Putamen (tissue), 1 donor: ENCODE results near the gene ZNF316.
"Not testable (repeated sequence)": the region's sequence is repeated elsewhere in the genome, so short reads cannot be mapped to it uniquely, and the experiment has no call there.

ENCODE experiments used
- DNase-seq: peaks from one replicate; pipeline ENCODE4 v3.0.0-alpha.2; 2016; ENCODE audit warnings: low spot score

The ZNF316 gene

DNA sequence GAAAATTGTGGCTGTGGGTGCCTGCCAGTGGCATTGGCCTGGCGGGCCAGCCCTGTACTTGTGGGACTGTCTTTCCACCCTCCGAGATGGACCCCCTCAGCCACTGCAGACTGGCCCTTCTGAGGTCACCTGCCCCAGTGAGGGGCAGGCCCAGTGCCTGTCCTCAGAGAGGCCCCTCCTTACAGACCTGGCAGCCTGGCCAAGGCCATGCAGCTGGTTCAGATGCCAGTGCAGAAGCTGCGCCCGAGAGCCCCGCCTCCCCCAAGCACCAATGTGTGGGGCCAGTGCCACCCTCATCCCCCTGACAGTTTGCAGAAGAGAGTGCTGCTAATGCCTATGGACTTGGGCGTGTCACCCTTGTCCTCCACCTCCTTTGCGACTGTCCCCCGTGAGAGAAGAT lies 10.0 kb downstream of the ZNF316 start:
- no peak for DNase-seq

GRCh38 chr7:6647541-6647940 lies 10.4 kb downstream of the ZNF316 start:
- DNase-seq, result no peak

DNA sequence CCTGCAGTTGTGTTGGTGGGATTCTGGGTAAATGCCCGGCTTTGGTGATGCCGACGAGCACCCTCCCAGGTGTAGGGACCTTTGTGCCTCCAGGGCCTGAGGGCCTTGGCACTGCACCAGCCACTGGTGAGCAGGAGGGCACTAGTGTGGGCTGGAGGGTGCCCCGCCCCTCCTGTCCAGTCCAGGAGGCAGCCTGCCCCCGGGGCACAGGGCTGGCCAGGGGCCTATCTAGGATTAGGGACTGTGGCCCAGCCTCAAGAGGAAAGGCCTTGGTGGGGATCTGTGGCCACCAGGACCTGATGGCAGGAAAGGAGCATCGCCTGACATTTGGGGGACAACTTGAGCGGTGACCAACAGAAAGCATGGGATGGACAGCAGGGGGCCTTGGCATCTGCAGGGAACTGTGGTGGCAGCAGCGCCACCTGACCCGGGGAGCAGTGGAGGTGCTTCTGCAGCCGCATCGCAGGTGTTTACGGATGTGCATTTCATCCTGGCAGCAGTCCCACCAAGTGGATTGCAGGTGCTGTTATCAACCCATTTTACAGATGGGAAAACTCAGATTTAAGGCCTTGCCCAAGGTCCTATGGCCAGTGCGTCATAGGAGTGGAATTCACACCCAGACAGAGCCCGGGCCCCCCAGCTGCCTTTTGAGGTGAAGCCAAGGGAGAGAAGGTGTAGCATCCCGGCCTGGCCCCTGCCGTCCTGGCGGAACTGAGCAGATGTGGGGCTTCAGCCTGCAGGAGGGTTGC lies 11.1 kb downstream of the ZNF316 start:
- no peak for DNase-seq

- no peak for DNase-seq
Measured at GRCh38 chr7:6648815-6649104, 11.6 kb downstream of the ZNF316 start.

- no peak for DNase-seq
Measured at GRCh38 chr7:6649241-6649961, 12.3 kb downstream of the ZNF316 start.

- no peak for DNase-seq
Measured at GRCh38 chr7:6650086-6650485, 13.0 kb downstream of the ZNF316 start.

DNA sequence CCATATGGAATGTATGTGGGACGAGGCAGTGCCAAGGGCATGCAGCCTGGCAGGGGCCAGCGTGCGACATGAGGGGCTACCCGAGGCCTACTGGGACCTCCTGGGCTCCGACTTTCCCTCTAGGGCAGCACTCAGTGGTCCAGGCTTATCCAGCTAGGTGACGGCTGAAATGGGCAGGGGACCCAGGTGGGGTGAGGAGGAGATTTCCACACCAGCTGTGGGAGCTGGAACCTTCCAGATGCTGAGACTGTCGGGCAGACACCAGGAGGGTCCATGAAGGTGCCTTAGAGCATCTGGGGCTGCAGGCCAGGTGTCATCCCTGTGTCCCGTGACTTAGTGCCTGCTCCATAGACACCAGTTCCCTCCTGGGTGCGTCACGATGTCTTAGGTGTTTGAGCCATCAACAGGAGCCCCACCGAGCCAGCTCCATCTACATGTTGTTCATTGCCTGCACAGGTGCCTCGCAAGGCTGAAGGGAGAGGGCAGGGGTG lies 13.4 kb downstream of the ZNF316 start:
- DNase-seq, result no peak

GRCh38 chr7:6651851-6652445 lies 14.8 kb downstream of the ZNF316 start:
- DNase-seq, result no peak

GRCh38 chr7:6652446-6653011 lies 15.4 kb downstream of the ZNF316 start:
- DNase-seq, result no peak

DNA sequence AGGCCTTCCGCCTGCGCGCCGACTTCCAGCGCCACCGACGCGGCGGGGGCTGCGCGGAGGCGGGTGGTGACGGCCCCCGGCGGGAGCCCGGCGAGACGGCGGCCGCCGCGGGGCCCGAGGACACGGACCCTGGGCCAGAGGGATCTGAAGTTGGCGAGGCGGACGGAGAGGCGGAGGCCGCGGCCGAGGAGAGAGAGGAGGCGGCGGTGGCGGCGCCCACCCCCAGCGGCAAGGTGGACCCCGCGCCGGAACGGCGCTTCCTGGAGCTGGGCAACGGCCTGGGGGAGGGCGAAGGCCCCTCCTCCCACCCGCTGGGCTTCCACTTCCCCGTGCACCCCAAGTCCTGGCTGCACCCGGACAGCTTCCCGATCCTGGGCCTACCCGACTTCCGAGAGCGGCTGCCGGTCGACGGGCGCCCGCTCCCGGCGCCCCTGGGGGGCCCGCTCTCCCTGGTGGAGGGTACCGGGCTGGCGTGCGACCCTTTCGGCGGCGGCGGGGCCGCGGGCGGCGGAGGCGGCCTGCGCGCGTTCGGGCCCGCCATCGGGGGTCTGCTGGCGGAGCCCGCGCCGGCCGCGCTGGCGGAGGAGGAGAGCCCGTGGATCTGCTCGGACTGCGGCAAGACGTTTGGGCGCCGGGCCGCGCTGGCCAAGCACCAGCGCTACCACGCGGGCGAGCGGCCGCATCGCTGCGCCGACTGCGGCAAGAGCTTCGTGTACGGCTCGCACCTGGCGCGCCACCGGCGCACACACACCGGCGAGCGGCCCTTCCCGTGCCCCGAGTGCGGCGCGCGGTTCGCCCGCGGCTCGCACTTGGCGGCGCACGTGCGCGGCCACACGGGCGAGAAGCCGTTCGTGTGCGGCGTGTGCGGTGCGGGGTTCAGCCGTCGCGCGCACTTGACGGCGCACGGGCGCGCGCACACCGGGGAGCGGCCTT lies 16.2 kb downstream of the ZNF316 start:
- DNase-seq, result no peak

DNA sequence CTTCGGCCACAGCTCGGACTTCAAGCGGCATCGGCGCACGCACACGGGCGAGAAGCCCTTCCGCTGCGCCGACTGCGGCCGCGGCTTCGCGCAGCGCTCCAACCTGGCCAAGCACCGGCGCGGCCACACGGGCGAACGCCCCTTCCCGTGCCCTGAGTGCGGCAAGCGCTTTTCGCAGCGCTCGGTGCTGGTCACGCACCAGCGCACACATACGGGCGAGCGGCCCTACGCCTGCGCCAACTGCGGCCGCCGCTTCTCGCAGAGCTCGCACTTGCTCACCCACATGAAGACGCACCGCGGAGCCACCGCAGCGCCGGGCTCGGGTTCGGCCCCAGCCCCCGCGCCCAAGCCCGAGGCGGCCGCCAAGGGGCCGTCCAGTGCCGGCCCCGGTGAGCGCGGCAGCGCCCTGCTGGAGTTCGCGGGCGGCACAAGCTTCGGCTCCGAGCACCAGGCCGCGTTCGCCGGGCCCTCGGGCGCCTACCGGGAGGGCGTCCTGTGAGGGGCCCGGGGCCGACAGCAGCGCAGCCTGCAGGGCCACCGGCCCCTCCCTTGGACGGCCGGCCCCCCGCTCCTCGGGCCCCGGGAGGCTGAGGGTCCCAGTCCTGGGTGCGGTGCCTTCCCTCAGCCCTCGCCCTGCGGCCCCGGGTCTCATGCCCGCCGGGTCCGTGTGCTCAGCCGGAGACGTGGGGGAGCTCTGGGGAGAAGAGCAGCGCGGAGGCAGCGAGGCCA lies 17.2 kb downstream of the ZNF316 start:
- DNase-seq, result no peak

GRCh38 chr7:6654842-6655610 lies 17.9 kb downstream of the ZNF316 start:
- no peak for DNase-seq

DNA sequence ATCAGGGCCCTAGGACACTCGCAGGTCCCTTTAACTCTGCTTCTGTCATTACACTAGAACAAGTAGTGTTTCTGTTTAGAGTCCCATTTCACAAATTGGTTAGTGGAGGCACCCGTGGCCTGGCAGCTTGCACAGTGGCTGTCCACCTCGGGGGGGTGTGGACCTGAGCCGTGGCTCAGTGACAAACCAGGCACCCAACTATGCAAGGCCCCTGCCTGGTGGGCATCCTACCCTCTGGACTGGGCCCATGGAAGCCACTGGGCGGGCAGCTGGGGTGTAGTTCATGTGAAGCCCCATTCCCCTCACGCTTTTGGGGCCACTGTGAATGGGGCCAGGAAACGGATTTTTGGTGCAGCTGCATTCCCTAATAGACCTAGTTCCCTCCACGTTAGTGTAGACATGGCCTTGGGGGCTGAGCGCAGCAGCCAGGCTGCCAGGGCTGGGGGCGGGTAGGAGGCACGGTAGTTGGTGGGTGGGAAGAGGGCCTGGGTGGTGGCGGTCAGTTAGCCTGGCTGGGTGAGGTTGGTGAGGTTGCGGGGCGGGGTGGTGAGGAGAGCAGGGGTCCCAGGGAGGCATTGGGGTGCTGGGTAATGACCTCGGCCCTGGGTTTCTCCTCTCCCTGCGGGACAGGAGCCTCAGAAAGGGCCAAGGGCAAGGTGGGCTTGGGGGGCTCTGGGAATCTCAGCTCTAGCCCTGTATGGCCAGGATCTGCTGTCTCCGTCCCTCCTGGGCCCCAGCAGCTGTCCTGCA lies 18.7 kb downstream of the ZNF316 start:
- no peak for DNase-seq

DNA sequence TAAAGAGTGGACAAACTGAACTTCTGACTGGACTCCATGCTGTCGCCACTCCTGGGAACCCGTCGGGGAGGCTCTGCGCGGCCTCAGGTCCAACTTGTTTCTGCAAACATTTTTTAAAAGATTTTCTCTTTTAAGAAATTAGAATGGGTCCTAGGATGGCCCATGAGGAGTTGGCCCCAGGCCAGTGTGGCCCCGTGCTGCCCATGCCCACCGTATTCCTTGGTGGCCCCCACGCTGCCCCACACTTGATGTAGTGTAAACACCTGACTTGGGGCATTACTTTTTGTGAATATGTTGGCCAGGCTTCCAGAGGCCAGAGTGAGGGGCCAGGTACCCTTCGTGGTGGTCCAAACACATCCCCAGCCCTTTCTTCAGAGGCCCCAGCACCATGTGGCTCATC lies 19.3 kb downstream of the ZNF316 start:
- no peak for DNase-seq

DNA sequence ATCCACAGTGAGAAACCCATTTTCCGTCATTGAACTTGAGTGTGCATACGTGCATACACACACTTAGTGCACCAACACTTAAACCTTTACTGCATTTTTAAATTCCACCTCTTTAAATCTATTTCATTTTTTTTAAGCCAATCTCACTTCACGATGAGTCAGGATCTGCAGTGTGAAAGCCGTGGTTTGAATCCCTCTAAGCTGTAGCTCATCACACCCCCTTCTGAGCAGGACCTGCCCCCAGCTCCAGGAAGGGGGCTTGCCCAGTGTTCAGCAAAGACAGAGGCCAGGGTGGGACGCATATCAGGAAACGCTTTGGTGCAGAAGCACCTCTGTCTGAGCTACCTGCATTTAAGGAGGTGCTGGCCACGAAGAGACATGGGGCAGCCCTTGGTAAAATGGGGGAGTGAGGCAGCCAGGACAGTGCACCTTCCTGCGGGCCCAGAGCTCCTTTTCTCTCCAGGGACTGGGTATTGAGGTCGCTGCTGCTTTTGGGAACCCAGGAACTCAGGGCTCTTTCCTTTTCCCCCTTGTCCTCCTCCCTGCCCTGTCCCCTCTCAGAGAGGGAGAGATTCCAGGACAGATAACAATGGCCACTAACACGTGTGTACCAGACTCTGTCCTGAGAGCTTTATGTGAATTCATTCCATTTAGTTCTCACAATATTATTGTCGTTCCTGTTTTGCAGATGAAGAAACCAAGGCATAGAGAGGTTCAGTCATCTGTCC lies 21.7 kb downstream of the ZNF316 start:
- DNase-seq, result no peak

- DNase-seq, result not testable (repeated sequence)
Measured at GRCh38 chr7:6670851-6671250, 33.7 kb downstream of the ZNF316 start.

GRCh38 chr7:6675807-6676405 lies 38.8 kb downstream of the ZNF316 start:
- no peak for DNase-seq

GRCh38 chr7:6680146-6680545 lies 43.0 kb downstream of the ZNF316 start:
- no peak for DNase-seq

GRCh38 chr7:6691103-6691502 lies 54.0 kb downstream of the ZNF316 start:
- DNase-seq, result no peak
